ENCODE results near the gene KIAA0513.

DNA sequence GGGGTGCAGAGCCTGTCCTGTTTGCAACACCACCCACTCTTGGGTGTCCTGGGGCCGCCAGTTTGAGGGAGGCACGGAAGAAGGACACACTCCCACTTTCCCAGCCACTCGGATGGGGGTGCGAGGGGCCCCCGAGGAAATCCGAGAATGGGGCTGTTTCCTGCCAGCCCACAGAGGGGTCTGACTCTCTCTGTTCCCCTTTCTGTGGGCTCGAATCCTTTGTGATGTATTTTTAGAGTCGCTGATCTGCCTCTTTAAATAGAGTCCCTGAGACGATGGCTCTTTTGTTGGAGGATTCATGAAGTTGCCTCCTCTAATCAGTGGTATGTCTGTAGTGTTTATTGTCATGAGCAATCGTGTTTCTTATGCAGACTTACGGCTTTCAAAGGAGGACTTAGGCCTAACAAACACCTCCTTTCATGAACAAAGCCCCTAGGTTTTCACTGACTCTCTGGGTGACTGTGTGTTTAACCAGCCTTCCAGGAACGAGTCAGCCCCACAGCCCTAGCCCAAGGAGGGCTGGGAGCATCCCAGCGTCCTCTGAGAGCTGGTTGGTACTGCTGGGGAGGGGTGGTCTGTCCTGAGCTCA, 55.5 kb downstream of the KIAA0513 start:
- TF ChIP-seq, protein P1, sequence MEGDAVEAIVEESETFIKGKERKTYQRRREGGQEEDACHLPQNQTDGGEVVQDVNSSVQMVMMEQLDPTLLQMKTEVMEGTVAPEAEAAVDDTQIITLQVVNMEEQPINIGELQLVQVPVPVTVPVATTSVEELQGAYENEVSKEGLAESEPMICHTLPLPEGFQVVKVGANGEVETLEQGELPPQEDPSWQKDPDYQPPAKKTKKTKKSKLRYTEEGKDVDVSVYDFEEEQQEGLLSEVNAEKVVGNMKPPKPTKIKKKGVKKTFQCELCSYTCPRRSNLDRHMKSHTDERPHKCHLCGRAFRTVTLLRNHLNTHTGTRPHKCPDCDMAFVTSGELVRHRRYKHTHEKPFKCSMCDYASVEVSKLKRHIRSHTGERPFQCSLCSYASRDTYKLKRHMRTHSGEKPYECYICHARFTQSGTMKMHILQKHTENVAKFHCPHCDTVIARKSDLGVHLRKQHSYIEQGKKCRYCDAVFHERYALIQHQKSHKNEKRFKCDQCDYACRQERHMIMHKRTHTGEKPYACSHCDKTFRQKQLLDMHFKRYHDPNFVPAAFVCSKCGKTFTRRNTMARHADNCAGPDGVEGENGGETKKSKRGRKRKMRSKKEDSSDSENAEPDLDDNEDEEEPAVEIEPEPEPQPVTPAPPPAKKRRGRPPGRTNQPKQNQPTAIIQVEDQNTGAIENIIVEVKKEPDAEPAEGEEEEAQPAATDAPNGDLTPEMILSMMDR (IDR thresholded peaks at IDR 0.05): no peak
- no peak for TF ChIP-seq EZH2 (IDR thresholded peaks at IDR 0.05; ENCODE audit: borderline replicate concordance, insufficient read depth, low read depth, low read length, poor library complexity, severe bottlenecking)
